ENCODE data around the gene SLC15A5. TPM values are rescaled to one million over a fixed set of nuclear protein-coding genes. Genes with fewer than 3 reads are reported as not detected.

SLC15A5 gene
- total and polyA plus RNA-seq, 4 donors, result not detected

DNA sequence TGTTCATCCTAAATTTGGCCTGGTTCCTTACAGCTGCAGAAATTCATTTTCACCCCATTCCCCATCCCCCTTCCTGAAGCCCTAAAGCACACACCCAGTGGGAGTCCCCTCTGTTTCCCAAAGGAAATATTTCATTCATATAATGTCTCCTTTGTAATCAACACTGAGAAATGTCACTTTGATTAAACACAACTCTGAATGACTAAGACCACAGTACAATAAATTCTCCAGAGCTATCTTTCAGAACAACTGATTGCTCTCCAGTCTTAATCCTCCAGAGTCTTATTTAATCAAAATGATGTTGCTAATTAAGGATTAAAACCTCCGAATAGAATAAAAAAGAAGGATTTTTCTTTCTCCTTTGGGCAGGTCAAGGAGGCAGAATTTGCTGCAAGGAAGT lies 6.4 kb downstream of the SLC15A5 start:
- Histone ChIP-seq H3K9me3 (ENCODE audit: control insufficient read depth in 4 of 4, insufficient read depth in 3 of 4, low read length in 3 of 4) (no peaks in the 10 kb centered on the region), H3K27ac (ENCODE audit: low read depth in 1 of 2, low read length in 1 of 2) (no peak overlapping the region), H3K9ac (ENCODE audit: insufficient read depth in 1 of 2, low read length in 2 of 2) (no peak overlapping the region), H3K36me3 (ENCODE audit: control insufficient read depth in 4 of 4, insufficient read depth in 4 of 4, low read length in 4 of 4) (no peaks in the 10 kb centered on the region), H3K4me3 (no peak overlapping the region), H3K27me3 (ENCODE audit: control insufficient read depth in 3 of 3, insufficient read depth in 3 of 3, low read length in 2 of 3) (no peaks in the 10 kb centered on the region), H3K4me1 (ENCODE audit: control insufficient read depth in 5 of 5, insufficient read depth in 5 of 5, low read length in 5 of 5) (no peaks in the 10 kb centered on the region)
- no peak for ATAC-seq (ENCODE audit: insufficient read depth, low FRiP score)
- TF ChIP-seq, protein P1, sequence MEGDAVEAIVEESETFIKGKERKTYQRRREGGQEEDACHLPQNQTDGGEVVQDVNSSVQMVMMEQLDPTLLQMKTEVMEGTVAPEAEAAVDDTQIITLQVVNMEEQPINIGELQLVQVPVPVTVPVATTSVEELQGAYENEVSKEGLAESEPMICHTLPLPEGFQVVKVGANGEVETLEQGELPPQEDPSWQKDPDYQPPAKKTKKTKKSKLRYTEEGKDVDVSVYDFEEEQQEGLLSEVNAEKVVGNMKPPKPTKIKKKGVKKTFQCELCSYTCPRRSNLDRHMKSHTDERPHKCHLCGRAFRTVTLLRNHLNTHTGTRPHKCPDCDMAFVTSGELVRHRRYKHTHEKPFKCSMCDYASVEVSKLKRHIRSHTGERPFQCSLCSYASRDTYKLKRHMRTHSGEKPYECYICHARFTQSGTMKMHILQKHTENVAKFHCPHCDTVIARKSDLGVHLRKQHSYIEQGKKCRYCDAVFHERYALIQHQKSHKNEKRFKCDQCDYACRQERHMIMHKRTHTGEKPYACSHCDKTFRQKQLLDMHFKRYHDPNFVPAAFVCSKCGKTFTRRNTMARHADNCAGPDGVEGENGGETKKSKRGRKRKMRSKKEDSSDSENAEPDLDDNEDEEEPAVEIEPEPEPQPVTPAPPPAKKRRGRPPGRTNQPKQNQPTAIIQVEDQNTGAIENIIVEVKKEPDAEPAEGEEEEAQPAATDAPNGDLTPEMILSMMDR (IDR thresholded peaks at IDR 0.05; ENCODE audit: control extremely low read depth, extremely low read depth), result no peak
- 48 to 66% methylated on average over 1 of the region's 1 CpG for WGBS, 2 donors
- DNase-seq, result no peak

DNA sequence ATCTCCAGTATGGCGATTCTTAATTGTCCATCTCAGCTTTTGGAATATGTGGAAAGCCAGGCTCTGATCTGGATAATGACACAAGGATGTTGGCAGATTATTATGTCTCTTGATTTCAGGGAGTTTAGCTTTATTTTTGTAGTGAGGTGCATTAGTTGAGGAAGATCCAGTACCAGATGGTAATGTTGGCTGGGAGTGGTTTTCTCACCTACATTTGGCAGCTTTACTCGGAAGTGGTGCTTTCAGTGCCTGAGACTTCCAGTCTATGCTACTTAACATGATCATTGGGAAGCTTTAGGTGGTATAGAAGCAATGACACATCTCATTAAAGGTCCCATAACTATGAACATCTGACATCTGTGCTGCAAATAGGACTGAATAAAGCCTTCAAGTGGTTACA lies 7.5 kb downstream of the SLC15A5 start:
- no peaks in the 10 kb centered on the region for H3K9me3 ChIP-seq (ENCODE audit: control insufficient read depth in 4 of 4, insufficient read depth in 3 of 4, low read length in 3 of 4)
- DNase-seq (no peak), ATAC-seq (ENCODE audit: insufficient read depth, low FRiP score) (no peak)
- H3K4me3 ChIP-seq, result no peak overlapping the region
- no peaks in the 10 kb centered on the region for H3K36me3 ChIP-seq (ENCODE audit: control insufficient read depth in 4 of 4, insufficient read depth in 4 of 4, low read length in 4 of 4)
- no peak overlapping the region for H3K9ac ChIP-seq (ENCODE audit: insufficient read depth in 1 of 2, low read length in 2 of 2)
- WGBS, 2 donors, result 83 to 85% methylated on average over 2 of the region's 2 CpGs
- TF ChIP-seq, protein P1 (IDR thresholded peaks at IDR 0.05; ENCODE audit: control extremely low read depth, extremely low read depth), result no peak
- no peaks in the 10 kb centered on the region for H3K27me3 ChIP-seq (ENCODE audit: control insufficient read depth in 3 of 3, insufficient read depth in 3 of 3, low read length in 2 of 3)
- H3K4me1 ChIP-seq (ENCODE audit: control insufficient read depth in 5 of 5, insufficient read depth in 5 of 5, low read length in 5 of 5), result no peaks in the 10 kb centered on the region
- H3K27ac ChIP-seq (ENCODE audit: low read depth in 1 of 2, low read length in 1 of 2), result no peak overlapping the region

DNA sequence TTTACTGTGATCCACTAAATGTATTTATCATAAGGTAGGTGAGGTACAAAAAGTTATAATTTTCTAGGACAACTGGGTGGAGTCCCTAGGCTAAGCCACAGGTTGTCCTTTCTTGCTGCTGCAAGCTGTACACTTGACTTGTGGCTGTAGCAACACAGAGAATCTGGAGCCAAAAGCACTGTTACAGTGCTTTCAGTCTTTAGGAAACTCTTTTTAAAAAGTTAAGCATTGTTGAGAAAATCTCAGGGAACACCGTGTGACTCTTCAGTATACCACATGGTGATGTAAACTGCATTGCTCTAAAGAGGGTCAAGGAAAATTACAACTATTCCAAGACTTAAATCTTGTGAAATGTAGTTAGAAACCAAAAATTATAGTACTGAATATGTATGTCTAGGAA lies 11.4 kb downstream of the SLC15A5 start:
- peak; percentile 57 for ATAC-seq (ENCODE audit: insufficient read depth, low FRiP score)

More for the DNA sequence above, 11.4 kb downstream of the SLC15A5 start:
- Histone ChIP-seq H3K27ac (ENCODE audit: low read depth in 1 of 2, low read length in 1 of 2) (no peak overlapping the region), H3K27me3 (ENCODE audit: control insufficient read depth in 3 of 3, insufficient read depth in 3 of 3, low read length in 2 of 3) (no peaks in the 10 kb centered on the region), H3K4me1 (ENCODE audit: control insufficient read depth in 5 of 5, insufficient read depth in 5 of 5, low read length in 5 of 5) (no peaks in the 10 kb centered on the region), H3K9ac (ENCODE audit: insufficient read depth in 1 of 2, low read length in 2 of 2) (no peak overlapping the region), H3K4me3 (no peak overlapping the region), H3K36me3 (ENCODE audit: control insufficient read depth in 4 of 4, insufficient read depth in 4 of 4, low read length in 4 of 4) (no peaks in the 10 kb centered on the region), H3K9me3 (ENCODE audit: control insufficient read depth in 4 of 4, insufficient read depth in 3 of 4, low read length in 3 of 4) (peaks cover 0 to 4% (median 3%) of the 10 kb centered on the region in 4 donors)
- no peak for DNase-seq
- TF ChIP-seq, protein P1 (IDR thresholded peaks at IDR 0.05; ENCODE audit: control extremely low read depth, extremely low read depth), result no peak
- 55 to 79% methylated on average over 1 of the region's 1 CpG for WGBS, 2 donors

Measured in lung (tissue), 12 donors.